ENCODE results near the gene SPINK1. TPM values are rescaled to one million over a fixed set of nuclear protein-coding genes. Genes with fewer than 3 reads are reported as not detected.
"Not testable (repeated sequence)": the region's sequence is repeated elsewhere in the genome, so short reads cannot be mapped to it uniquely, and the experiment has no call there.

SPINK1 gene
- total RNA-seq, 1 donor from 2014 or later: not detected

DNA sequence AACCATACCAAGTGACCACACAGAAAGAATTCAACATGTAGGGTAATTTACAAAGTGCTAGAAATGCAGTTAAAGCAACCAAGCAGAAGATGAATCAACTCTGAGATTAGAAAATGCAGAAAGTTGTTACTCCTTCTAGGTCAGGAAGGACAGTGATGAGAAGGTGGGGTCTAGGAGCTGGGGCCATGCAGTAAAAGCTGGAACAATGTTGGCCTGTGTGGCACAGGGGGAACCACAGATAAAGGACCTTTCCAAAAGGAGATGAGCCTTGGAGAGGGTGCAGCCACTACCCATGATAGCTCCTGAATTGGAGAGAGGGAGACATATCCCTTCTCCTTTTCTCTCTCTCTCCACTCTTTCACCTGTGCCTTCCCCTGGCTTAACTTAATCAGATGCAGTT, 44.7 kb upstream of the SPINK1 start:
- intact Hi-C loops (cut with DNase I): no loop called here
- TF ChIP-seq, protein P1, sequence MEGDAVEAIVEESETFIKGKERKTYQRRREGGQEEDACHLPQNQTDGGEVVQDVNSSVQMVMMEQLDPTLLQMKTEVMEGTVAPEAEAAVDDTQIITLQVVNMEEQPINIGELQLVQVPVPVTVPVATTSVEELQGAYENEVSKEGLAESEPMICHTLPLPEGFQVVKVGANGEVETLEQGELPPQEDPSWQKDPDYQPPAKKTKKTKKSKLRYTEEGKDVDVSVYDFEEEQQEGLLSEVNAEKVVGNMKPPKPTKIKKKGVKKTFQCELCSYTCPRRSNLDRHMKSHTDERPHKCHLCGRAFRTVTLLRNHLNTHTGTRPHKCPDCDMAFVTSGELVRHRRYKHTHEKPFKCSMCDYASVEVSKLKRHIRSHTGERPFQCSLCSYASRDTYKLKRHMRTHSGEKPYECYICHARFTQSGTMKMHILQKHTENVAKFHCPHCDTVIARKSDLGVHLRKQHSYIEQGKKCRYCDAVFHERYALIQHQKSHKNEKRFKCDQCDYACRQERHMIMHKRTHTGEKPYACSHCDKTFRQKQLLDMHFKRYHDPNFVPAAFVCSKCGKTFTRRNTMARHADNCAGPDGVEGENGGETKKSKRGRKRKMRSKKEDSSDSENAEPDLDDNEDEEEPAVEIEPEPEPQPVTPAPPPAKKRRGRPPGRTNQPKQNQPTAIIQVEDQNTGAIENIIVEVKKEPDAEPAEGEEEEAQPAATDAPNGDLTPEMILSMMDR (IDR thresholded peaks at IDR 0.05): no peak
- no peak for DNase-seq (ENCODE audit: low spot score in 2 of 2)
- Histone ChIP-seq H3K27ac (no peak overlapping the region), H3K4me1 (no peaks in the 10 kb centered on the region), H3K9me3 (no peaks in the 10 kb centered on the region), H3K36me3 (no peaks in the 10 kb centered on the region), H3K4me3 (no peak overlapping the region), H3K27me3 (no peaks in the 10 kb centered on the region)

DNA sequence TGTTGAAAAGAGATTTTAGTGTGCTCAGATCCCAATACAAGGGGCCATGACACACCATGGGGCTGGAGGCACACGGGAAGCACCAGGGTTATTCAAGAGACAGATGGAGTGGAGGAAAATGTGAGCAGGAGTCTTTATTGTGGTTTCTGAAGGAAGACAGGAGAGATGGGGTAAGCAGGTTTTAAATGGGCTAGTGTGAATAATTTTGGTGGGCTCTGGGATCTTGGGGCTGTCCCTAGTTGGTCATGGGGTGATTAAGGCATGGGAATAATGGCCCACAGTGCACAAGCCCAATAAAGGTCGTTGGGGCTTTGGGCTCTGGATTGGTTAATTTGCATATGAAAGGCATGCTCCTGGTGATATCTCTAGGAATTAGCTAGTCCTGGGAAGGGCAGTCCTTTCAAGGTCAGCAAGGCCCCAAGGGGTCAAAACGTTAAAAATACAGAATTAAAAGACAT, 43.5 kb upstream of the SPINK1 start:
- H3K4me3 ChIP-seq: no peak overlapping the region
- H3K4me1 ChIP-seq: no peaks in the 10 kb centered on the region
- no peaks in the 10 kb centered on the region for H3K9me3 ChIP-seq
- TF ChIP-seq, protein P1 (IDR thresholded peaks at IDR 0.05): no peak
- no peak for DNase-seq (ENCODE audit: low spot score in 2 of 2)
- no peaks in the 10 kb centered on the region for H3K36me3 ChIP-seq
- H3K27ac ChIP-seq: no peak overlapping the region
- intact Hi-C loops (cut with DNase I): no loop called here
- no peaks in the 10 kb centered on the region for H3K27me3 ChIP-seq

DNA sequence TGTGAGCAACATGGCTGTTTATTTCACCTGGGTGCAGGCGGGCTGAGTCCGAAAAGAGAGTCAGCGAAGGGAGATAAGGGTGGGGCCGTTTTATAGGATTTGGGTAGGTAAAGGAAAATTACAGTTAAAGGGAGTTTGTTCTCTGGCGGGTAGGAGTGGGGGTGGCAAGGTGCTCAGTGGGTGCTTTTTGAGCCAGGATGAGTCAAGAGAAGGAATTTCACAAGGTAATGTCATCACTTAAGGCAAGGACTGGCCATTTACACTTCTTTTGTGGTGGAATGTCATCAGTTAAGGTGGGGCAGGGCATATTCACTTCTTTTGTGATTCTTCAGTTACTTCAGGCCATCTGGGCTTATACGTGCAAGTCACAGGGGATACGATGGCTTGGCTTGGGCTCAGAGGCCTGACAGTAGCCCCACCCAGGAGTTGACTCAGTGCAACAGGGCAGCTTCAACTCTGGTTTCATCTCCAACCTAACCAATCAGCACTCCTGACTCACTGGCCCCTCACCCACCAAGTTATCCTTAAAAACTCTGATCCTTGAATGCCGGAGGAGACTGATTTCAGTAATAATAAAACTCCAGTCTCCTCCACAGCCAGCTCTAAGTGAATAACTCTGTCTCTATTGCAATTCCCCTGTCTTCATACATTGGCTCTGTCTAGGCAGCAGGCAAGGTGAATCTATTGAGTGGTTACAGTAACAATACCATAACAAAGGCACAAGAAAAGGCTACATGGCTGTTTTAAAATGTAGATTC, 42.8 kb upstream of the SPINK1 start:
- intact Hi-C loops (cut with DNase I); H3K27ac ChIP-seq; H3K4me3 ChIP-seq; H3K36me3 ChIP-seq; DNase-seq (ENCODE audit: low spot score in 2 of 2); H3K9me3 ChIP-seq; H3K27me3 ChIP-seq; H3K4me1 ChIP-seq: not testable (repeated sequence)

DNA sequence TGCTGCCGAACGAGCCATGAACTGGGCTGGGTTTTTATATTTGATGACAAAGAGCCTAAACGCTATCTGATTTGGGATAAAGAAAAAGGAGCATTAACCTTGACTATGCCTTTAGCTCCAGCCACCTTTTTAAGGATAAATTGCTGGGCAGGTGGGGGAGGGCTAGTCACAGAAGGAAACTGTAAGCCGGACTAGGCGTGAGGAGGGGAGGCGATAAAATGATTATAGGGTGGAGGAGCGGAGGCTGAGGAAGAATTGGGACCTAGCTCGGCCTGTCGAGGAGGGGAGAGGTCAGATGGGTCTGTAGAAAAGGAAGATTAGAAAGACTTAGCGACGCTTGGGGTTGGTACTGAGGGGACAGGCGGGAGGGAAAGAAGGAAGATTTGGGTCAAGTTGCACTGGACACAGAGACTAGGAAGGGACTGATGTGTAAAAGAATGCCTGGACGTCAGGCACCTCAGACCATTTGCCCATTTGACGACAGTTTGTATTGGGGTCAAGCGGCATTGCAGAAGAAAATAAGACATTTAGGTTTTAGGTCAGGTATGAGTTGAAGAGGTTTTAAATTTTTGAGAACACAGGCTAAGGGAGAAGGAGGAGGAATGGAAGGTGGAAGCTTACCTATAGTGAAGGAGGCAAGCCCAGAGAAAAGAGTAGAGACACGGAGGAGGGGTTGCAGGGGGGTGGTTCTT, 41.4 kb upstream of the SPINK1 start:
- H3K27me3 ChIP-seq; DNase-seq (ENCODE audit: low spot score in 2 of 2); H3K27ac ChIP-seq; H3K4me1 ChIP-seq; H3K4me3 ChIP-seq; H3K9me3 ChIP-seq; intact Hi-C loops (cut with DNase I); H3K36me3 ChIP-seq: not testable (repeated sequence)

DNA sequence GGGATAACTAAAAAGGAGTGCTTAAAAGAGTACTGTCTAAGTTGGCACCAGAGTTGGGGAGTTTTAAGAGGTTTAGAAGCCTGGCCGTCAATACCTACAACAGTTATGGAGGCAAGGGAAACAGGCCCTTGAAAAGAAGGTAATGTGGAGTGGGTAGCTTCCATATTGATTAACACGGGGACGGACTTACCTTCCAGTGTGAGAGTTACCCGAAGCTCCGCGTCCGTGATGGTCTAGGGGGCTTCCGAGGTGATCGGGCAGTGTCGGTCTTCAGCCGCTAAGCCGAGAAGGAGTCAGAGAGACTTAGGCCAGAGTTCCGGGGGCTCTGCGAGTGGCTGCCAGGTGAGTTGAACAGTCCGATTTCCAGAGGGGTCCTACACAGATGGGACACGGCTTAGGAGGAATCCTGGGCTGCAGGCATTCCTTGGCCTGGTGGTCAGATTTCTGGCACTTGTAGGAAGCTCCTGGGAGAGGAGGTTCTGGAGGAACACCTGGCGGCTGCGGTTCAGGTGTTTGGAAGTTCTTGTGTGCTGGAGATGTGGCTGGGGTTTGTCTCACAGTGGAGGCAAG, 40.6 kb upstream of the SPINK1 start:
- DNase-seq (ENCODE audit: low spot score in 2 of 2); H3K27ac ChIP-seq; H3K9me3 ChIP-seq; H3K4me3 ChIP-seq; H3K4me1 ChIP-seq; intact Hi-C loops (cut with DNase I); H3K27me3 ChIP-seq; H3K36me3 ChIP-seq: not testable (repeated sequence)

DNA sequence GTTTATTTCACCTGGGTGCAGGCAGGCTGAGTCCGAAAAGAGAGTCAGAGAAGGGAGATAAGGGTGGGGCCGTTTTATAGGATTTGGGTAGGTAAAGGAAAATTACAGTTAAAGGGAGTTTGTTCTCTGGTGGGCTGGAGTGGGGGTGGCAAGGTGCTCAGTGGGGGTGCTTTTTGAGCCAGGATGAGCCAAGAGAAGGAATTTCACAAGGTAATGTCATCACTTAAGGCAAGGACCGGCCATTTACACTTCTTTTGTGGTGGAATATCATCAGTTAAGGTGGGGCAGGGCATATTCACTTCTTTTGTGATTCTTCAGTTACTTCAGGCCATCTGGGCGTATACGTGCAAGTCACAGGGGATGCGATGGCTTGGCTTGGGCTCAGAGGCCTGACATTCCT, 38.4 kb upstream of the SPINK1 start:
- H3K4me3 ChIP-seq; DNase-seq (ENCODE audit: low spot score in 2 of 2); H3K27me3 ChIP-seq; intact Hi-C loops (cut with DNase I); H3K9me3 ChIP-seq; H3K27ac ChIP-seq; H3K4me1 ChIP-seq; H3K36me3 ChIP-seq: not testable (repeated sequence)

DNA sequence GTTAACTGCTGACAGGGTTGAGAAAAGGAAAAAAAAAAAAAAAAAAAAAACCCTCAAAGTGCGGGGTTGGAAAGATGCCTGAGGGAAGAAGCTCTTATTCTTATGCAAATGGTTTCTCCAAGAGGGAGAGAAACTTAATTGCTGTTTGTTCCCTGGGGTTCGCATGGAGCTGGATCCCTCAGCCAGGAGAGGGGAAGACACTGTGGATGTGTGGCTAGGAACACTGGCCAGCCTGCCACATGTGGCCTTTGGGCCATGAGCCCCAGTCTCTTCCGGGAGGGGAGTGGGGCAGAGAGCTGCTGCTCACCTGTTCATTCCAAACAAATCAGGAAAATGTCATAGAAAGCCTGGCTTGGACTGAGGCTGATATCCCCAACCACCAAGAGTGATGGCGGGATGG, 37.6 kb upstream of the SPINK1 start:
- TF ChIP-seq, protein P1 (IDR thresholded peaks at IDR 0.05): no peak
- no peak for DNase-seq (ENCODE audit: low spot score in 2 of 2)
- intact Hi-C loops (cut with DNase I): no loop called here

More for the DNA sequence above, 37.6 kb upstream of the SPINK1 start:
- Histone ChIP-seq H3K27me3 (no peaks in the 10 kb centered on the region), H3K4me1 (no peaks in the 10 kb centered on the region), H3K4me3 (no peak overlapping the region), H3K27ac (no peak overlapping the region), H3K36me3 (peaks cover 0 to 6% of the 10 kb centered on the region in 2 donors), H3K9me3 (no peaks in the 10 kb centered on the region)
